Gastroesophageal sphincter (tissue), 3 donors: Measurements from ENCODE around the gene PRKAA2.

Experiments used
- EP300 ChIP-seq: sonication (generic); formaldehyde crosslinking; IDR thresholded peaks from one replicate; pipeline ENCODE4 v1.6.1; 2017; ENCODE audit warnings: antibody characterized with exemption, mild to moderate bottlenecking
- POLR2AphosphoS5 ChIP-seq: sonication (generic); formaldehyde crosslinking; IDR thresholded peaks from one replicate; pipeline ENCODE4 v1.6.1; 2017; ENCODE audit warnings: antibody characterized with exemption
- TF ChIP-seq, protein P1 (sequence below), 4 experiments: fragments of 200-600 bp in 2 of 4; fragments of 450-650 bp in 2 of 4; sonication (generic) in 1 of 4; IDR thresholded peaks; one replicate each; pipeline ENCODE4 v1.5.1; 2017 to 2019; ENCODE audit warnings: antibody characterized with exemption in 4 of 4, mild to moderate bottlenecking in 2 of 4, moderate library complexity in 2 of 4

DNA sequence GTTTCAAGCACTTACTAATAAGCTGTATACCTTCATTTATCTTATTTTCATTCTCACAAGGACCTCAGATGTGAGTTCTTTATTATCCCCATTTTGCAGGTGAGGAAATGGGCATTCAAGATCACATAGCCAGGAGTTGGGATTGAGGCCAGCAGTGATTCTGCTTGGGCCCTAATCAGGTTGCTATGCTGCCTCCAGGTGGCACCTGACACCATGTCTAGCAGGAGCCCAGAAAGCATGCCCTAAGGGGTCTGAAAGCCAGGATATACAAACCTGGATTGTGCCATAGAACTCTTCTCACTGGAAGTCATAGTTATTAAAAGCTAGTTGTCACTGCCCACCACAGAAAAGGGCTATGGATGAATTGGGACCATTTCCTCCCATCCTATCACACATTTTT is 113.0 kb downstream of the PRKAA2 start:
- TF ChIP-seq, protein P1, sequence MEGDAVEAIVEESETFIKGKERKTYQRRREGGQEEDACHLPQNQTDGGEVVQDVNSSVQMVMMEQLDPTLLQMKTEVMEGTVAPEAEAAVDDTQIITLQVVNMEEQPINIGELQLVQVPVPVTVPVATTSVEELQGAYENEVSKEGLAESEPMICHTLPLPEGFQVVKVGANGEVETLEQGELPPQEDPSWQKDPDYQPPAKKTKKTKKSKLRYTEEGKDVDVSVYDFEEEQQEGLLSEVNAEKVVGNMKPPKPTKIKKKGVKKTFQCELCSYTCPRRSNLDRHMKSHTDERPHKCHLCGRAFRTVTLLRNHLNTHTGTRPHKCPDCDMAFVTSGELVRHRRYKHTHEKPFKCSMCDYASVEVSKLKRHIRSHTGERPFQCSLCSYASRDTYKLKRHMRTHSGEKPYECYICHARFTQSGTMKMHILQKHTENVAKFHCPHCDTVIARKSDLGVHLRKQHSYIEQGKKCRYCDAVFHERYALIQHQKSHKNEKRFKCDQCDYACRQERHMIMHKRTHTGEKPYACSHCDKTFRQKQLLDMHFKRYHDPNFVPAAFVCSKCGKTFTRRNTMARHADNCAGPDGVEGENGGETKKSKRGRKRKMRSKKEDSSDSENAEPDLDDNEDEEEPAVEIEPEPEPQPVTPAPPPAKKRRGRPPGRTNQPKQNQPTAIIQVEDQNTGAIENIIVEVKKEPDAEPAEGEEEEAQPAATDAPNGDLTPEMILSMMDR (IDR thresholded peaks at IDR 0.05), result no peak
- TF ChIP-seq EP300 (no peak), POLR2AphosphoS5 (no peak)
